ENCODE measurements around the gene AGER. TPM values are rescaled to one million over a fixed set of nuclear protein-coding genes. Genes with fewer than 3 reads are reported as not detected.

Gene AGER
- total and polyA plus RNA-seq, 2 of the 4 experiments (the other 2 are of a cell fraction): 0.18 to 4.2 TPM

GRCh38 chr6:32175322-32175710 is 8.7 kb downstream of the AGER start:
- peak overlapping the region; percentile 82; the same call in 1 of the 2 replicates for H4K91ac ChIP-seq (ENCODE audit: insufficient read depth, low read depth, low read length)
- intact Hi-C loops (cut with micrococcal nuclease): loop anchor here (5.0 kb wide), 1 partner anchor 58 kb away; no protein-coding TSS in a partner anchor
- H2BK15ac ChIP-seq (ENCODE audit: low read depth, low read length): no peak overlapping the region
- H4K5ac ChIP-seq (ENCODE audit: low read depth, low read length): no peak overlapping the region
- peak overlapping the region; percentile 97 for H2AK5ac ChIP-seq (ENCODE audit: low read depth, low read length)
- peaks cover 3% of the 10 kb centered on the region; the same call in 1 of the 2 replicates for H4K20me1 ChIP-seq (ENCODE audit: insufficient read depth, low read length)
- BruUV-seq (replicated peaks): no TSS peak
- H4K8ac ChIP-seq (ENCODE audit: low read depth in 2 of 2, low read length in 2 of 2): peak overlapping the region; percentile 47 to 76; a peak in 2 of 4 replicates
- no peak overlapping the region for H2BK120ac ChIP-seq (ENCODE audit: low read depth, low read length)
- CTCF ChIA-PET: no interaction called here
- ATAC-seq (ENCODE audit: low read depth): no peak
- H3K9me3 ChIP-seq (ENCODE audit: control insufficient read depth, insufficient read depth, low read length): no peaks in the 10 kb centered on the region
- in situ Hi-C loops (cut with MboI; ENCODE audit: low sequenced_read_pairs): loop anchor here (10.0 to 25.0 kb wide), 2 partner anchors 201 to 787 kb away; partner anchors contain the start of genes BRD2, DXO and HLA-DMA
- H3K4me3 ChIP-seq (ENCODE audit: insufficient read depth, low read depth, low read length): peak overlapping the region; percentile 76
- peaks cover 30% of the 10 kb centered on the region for H3K9me1 ChIP-seq (ENCODE audit: insufficient read depth, low read length)
- H3K79me1 ChIP-seq (ENCODE audit: low read depth in 1 of 2, low read length in 2 of 2): peaks cover 35 to 71% of the 10 kb centered on the region in 2 experiments
- POLR2A ChIA-PET (ENCODE audit: unreplicated experiment): no interaction called here
- H3K4me2 ChIP-seq (ENCODE audit: low read depth, low read length): peak overlapping the region; percentile 98
- H2BK5ac ChIP-seq (ENCODE audit: low read depth, low read length, poor library complexity, severe bottlenecking): peak overlapping the region; percentile 82
- no peak overlapping the region for H2BK20ac ChIP-seq (ENCODE audit: low read depth, low read length)
- no peak for DNase-seq
- TF ChIP-seq MAZ (IDR thresholded peaks at IDR 0.05; ENCODE audit: borderline replicate concordance, low read depth, low read length): 0 out of 2 replicates have a peak, but pooled peaks have one; percentile 8
- TF ChIP-seq MAFK (IDR thresholded peaks at IDR 0.05; ENCODE audit: low read depth, low read length): no peak
- peaks cover 14% of the 10 kb centered on the region for H3K36me3 ChIP-seq (ENCODE audit: control insufficient read depth, insufficient read depth, low read length)
- peak overlapping the region; percentile 77; the same call in 1 of the 2 replicates for H3K56ac ChIP-seq (ENCODE audit: extremely low read depth, insufficient read depth, low read length)
- H2AFZ ChIP-seq (replicated peaks; ENCODE audit: low read length, poor library complexity): peak overlapping the region; percentile 93
- dilution Hi-C loops (cut with HindIII; ENCODE audit: low sequenced_read_pairs, unreplicated experiment): no loop called here
- H3K27ac ChIP-seq (ENCODE audit: insufficient read depth, low read length): peak overlapping the region; percentile 96
- no CpG with 5 or more reads among the region's 2 CpGs for WGBS, 2 experiments (ENCODE audit: extremely low coverage in 2 of 2, insufficient read length in 1 of 2)
- H3K14ac ChIP-seq (replicated peaks; ENCODE audit: low read depth, low read length): peak overlapping the region; percentile 87
- peak overlapping the region; percentile 92 for H3K23ac ChIP-seq (ENCODE audit: low read depth, low read length)
- peak overlapping the region; percentile 96 for H3K4ac ChIP-seq (ENCODE audit: low read depth, low read length)
- peaks cover 7% of the 10 kb centered on the region for H3K4me1 ChIP-seq (ENCODE audit: control insufficient read depth, insufficient read depth, low read length)
- H3K9ac ChIP-seq (ENCODE audit: low read depth, low read length): peak overlapping the region; percentile 95
- peak overlapping the region; percentile 99 for H2AK9ac ChIP-seq (replicated peaks; ENCODE audit: low read depth, low read length, poor library complexity)
- H3K27me3 ChIP-seq (ENCODE audit: control insufficient read depth, insufficient read depth, low read length): no peaks in the 10 kb centered on the region
- no peak overlapping the region; the same call in 1 of the 2 replicates for H3K18ac ChIP-seq (ENCODE audit: low read depth, low read length)

All from IMR-90 (cell line).